ENCODE results near the gene HLF.
A peak's percentile ranks its signal among the peaks of the same experiment; 100 is the strongest.

The HLF gene

GRCh38 chr17:55284001-55284884 lies 19.5 kb downstream of the HLF start:
- no peaks in the 10 kb centered on the region for H4K20me1 ChIP-seq
- no peaks in the 10 kb centered on the region for H3K36me3 ChIP-seq
- H3K4me3 ChIP-seq = no peak overlapping the region
- no peak for TF ChIP-seq Cebpa-rat (IDR thresholded peaks at IDR 0.05)
- H3K4me1 ChIP-seq = 0 out of 20 replicates have a peak, but pooled peaks cover 0 to 4% (median 0%) of the 10 kb centered on the region in 10 experiments
- H3K9ac ChIP-seq = no peak overlapping the region
- H3K4me2 ChIP-seq = 0 out of 22 replicates have a peak overlapping the region, but pooled peaks of 1 of the 11 experiments have one; percentile 10
- no peak overlapping the region for H3K27ac ChIP-seq
- no peaks in the 10 kb centered on the region for H3K9me3 ChIP-seq (replicated peaks in 1 of 11)
- no peaks in the 10 kb centered on the region for H3K27me3 ChIP-seq

- H3K27me3 ChIP-seq = no peaks in the 10 kb centered on the region
- no peak overlapping the region for H3K4me3 ChIP-seq
- H3K9me3 ChIP-seq (replicated peaks in 1 of 11) = no peaks in the 10 kb centered on the region
- H3K36me3 ChIP-seq = no peaks in the 10 kb centered on the region
- no peak overlapping the region for H3K4me2 ChIP-seq
- 0 out of 20 replicates have a peak, but pooled peaks cover 0 to 4% (median 0%) of the 10 kb centered on the region in 10 experiments for H3K4me1 ChIP-seq
- H3K27ac ChIP-seq = no peak overlapping the region
- no peaks in the 10 kb centered on the region for H4K20me1 ChIP-seq
- no peak overlapping the region for H3K9ac ChIP-seq
- no peak for TF ChIP-seq Cebpa-rat (IDR thresholded peaks at IDR 0.05)
Observed at GRCh38 chr17:55284944-55285339, 20.2 kb downstream of the HLF start.

- no peak overlapping the region for H3K4me3 ChIP-seq
- peaks cover 0 to 4% (median under 1%) of the 10 kb centered on the region in 11 experiments; a peak in 5 of 22 replicates for H3K9me3 ChIP-seq (replicated peaks in 1 of 11)
- no peaks in the 10 kb centered on the region for H3K36me3 ChIP-seq
- no peak overlapping the region for H3K4me2 ChIP-seq
- H4K20me1 ChIP-seq = no peaks in the 10 kb centered on the region
- no peak for TF ChIP-seq Cebpa-rat (IDR thresholded peaks at IDR 0.05)
- H3K27ac ChIP-seq = no peak overlapping the region
- no peak overlapping the region for H3K9ac ChIP-seq
- H3K27me3 ChIP-seq = no peaks in the 10 kb centered on the region
- H3K4me1 ChIP-seq = 0 out of 20 replicates have a peak, but pooled peaks cover 0 to 4% (median 0%) of the 10 kb centered on the region in 10 experiments
Observed at GRCh38 chr17:55285340-55286301, 20.9 kb downstream of the HLF start.

- Histone ChIP-seq H3K36me3 (no peaks in the 10 kb centered on the region), H3K9ac (no peak overlapping the region), H3K9me3 (replicated peaks in 1 of 11) (peaks cover 5 to 16% (median 13%) of the 10 kb centered on the region in 11 experiments; a peak in 20 of 22 replicates), H3K4me2 (no peak overlapping the region), H3K27ac (no peak overlapping the region), H4K20me1 (no peaks in the 10 kb centered on the region), H3K27me3 (no peaks in the 10 kb centered on the region), H3K4me3 (no peak overlapping the region), H3K4me1 (0 out of 20 replicates have a peak, but pooled peaks cover 0 to 4% (median 0%) of the 10 kb centered on the region in 10 experiments)
- no peak for TF ChIP-seq Cebpa-rat (IDR thresholded peaks at IDR 0.05)
Observed at GRCh38 chr17:55286681-55287589, 22.2 kb downstream of the HLF start.

GRCh38 chr17:55288356-55289105 lies 23.8 kb downstream of the HLF start:
- 0 out of 20 replicates have a peak, but pooled peaks cover 0 to 4% (median 0%) of the 10 kb centered on the region in 10 experiments for H3K4me1 ChIP-seq
- H3K27me3 ChIP-seq = no peaks in the 10 kb centered on the region
- H3K36me3 ChIP-seq = no peaks in the 10 kb centered on the region
- no peaks in the 10 kb centered on the region for H4K20me1 ChIP-seq
- H3K9ac ChIP-seq = no peak overlapping the region
- H3K4me3 ChIP-seq = no peak overlapping the region
- H3K27ac ChIP-seq = no peak overlapping the region
- peaks cover 5 to 20% (median 13%) of the 10 kb centered on the region in 11 experiments; a peak in 20 of 22 replicates for H3K9me3 ChIP-seq (replicated peaks in 1 of 11)
- no peak overlapping the region for H3K4me2 ChIP-seq
- no peak for TF ChIP-seq Cebpa-rat (IDR thresholded peaks at IDR 0.05)

GRCh38 chr17:55289106-55289446 lies 24.3 kb downstream of the HLF start:
- H3K36me3 ChIP-seq = no peaks in the 10 kb centered on the region
- no peak overlapping the region for H3K27ac ChIP-seq
- no peak for TF ChIP-seq Cebpa-rat (IDR thresholded peaks at IDR 0.05)
- peaks cover 5 to 20% (median 13%) of the 10 kb centered on the region in 11 experiments; a peak in 20 of 22 replicates for H3K9me3 ChIP-seq (replicated peaks in 1 of 11)
- no peaks in the 10 kb centered on the region for H4K20me1 ChIP-seq
- H3K27me3 ChIP-seq = no peaks in the 10 kb centered on the region
- no peak overlapping the region for H3K9ac ChIP-seq
- peaks cover 0 to 5% (median 2%) of the 10 kb centered on the region in 10 experiments; a peak in 13 of 20 replicates for H3K4me1 ChIP-seq
- H3K4me3 ChIP-seq = no peak overlapping the region
- H3K4me2 ChIP-seq = no peak overlapping the region

GRCh38 chr17:55289978-55290377 lies 25.2 kb downstream of the HLF start:
- peaks cover 6 to 11% (median 11%) of the 10 kb centered on the region in 10 experiments; a peak in 14 of 20 replicates for H3K4me1 ChIP-seq
- H3K9me3 ChIP-seq (replicated peaks in 1 of 11) = peaks cover 5 to 20% (median 13%) of the 10 kb centered on the region in 11 experiments; a peak in 20 of 22 replicates
- TF ChIP-seq Cebpa-rat (IDR thresholded peaks at IDR 0.05) = no peak
- H3K27ac ChIP-seq = no peak overlapping the region
- H4K20me1 ChIP-seq = no peaks in the 10 kb centered on the region
- H3K9ac ChIP-seq = no peak overlapping the region
- H3K4me2 ChIP-seq = no peak overlapping the region
- no peak overlapping the region for H3K4me3 ChIP-seq
- no peaks in the 10 kb centered on the region for H3K27me3 ChIP-seq
- no peaks in the 10 kb centered on the region for H3K36me3 ChIP-seq
